GM21390 (cell line): ENCODE results near the gene LPP.
A peak's percentile ranks its signal among the peaks of the same experiment; 100 is the strongest.

Source experiments
- ATAC-seq: cut with Tn5 transposase; IDR thresholded peaks from one replicate; pipeline ENCODE4 v1.9.1; 2021; ENCODE audit not compliant: unreplicated experiment

Gene LPP

GRCh38 chr3:188134856-188135255, 19.1 kb upstream of the LPP start:
- ATAC-seq, result no peak

GRCh38 chr3:188135271-188135670, 18.7 kb upstream of the LPP start:
- no peak for ATAC-seq

- ATAC-seq, result no peak
These were observed 16.9 kb upstream of the LPP start for GRCh38 chr3:188137051-188137450.

DNA sequence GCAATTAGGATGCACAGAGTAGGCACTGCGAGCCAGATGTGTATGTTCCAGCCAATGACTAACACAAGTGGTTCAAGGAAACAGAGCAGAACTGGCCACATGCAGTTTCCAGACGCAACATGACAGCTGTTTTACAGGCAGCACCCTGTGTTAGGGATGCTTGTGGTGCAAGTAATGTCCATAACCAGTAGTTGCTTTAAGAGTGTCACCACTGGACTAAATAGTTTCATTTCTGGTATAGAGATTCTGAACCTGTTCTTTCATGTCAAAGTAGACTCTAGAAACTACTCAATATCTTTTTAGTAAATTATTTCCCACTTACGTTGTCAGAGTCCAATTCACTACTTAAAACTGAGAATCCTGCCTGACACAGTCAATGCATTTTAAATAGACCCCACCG, 14.5 kb upstream of the LPP start:
- ATAC-seq, result no peak

GRCh38 chr3:188146219-188146618, 7.7 kb upstream of the LPP start:
- no peak for ATAC-seq

GRCh38 chr3:188147782-188148181, 6.2 kb upstream of the LPP start:
- no peak for ATAC-seq

DNA sequence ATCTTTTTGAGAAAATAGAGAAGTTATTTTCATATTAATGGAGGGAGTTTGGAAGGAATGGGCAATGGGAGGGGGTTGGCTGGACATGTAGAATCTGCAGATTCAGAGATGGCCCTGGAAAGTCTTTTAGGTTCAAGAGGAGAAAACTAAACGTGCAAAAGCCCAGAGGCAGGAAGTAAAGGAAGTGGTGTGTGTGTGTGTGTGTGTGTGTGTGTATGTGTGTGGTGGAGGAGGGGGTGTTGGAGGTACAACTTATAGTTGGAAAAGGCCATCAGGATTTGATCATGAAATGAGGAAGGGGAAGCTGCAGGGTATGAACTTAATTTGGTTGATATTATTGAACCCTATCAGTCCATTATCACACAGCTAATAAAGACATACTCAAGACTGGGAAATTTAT, 5.6 kb upstream of the LPP start:
- no peak for ATAC-seq

GRCh38 chr3:188149587-188149986, 4.4 kb upstream of the LPP start:
- ATAC-seq, result no peak

- ATAC-seq, result no peak
These were observed 3.0 kb upstream of the LPP start for GRCh38 chr3:188150982-188151381.

- no peak for ATAC-seq
These were observed 2.5 kb upstream of the LPP start for GRCh38 chr3:188151438-188151837.

GRCh38 chr3:188152660-188153436, 1.1 kb upstream of the LPP start:
- no peak for ATAC-seq

DNA sequence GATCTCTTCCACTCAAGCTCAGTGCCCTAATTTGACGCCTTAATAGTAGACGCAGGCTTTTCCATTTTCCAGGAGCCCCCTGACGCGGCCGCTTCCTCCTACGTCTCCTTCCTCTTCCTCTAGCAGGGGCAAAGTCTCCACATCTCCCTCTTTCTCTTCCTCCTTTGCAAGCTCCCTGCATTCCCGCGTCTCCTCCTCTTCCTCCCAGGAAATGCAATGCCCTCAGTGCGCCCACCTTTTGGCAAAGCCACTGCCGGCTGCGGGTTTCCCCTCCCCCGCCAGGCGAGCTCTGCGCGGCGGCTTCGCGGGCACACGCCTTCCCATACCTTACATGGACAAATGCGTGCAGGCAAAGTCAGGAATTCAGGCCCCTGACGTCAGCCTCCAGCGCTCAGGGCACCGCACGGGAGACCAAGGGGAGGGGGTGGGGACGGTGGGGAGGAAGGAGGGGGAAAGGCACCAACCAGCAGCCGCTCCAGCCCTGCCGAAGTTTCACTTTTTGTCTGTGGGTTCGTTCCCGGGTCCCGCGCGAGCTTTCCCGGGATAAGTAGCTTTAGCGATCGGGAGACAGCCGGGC, 432 bp upstream of the LPP start:
- peak; percentile 19 for ATAC-seq

DNA sequence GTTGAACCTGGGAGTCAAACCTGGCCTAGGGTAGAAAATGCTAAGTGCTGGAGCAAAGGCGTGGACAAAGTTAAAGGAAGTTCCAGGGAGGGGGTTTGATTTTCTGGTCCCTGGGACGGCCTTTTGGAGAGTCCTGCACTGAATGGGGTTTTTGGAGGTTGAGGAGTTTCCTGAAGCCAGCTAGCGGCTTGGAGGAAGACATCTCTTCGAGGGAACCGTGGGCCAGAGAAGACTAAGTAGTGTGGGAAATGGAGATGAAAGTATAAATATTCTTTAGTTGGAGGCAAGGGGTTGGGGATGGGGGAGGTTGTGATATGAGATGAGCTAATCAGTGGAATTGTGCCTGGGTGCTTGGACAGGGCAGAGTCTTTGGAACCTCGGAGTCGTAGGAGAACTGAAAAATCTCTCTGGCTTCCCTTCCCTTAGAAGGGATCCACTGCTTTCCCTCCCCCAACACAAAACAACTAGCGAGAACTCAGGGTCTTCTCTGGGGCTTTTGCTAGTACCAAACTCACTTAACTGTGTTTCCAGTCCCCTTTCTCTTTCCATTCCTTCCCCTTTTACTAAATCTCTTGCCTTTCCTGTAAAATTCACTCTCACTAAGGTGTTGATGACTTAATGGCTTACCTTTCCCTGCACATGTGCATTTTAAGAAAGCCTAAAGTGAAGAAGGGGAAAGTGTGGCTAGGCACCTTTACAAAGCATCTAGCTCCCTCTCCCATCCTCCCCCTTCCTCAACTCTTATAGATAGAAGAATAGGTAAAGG, 1.0 kb downstream of the LPP start:
- ATAC-seq, result no peak

- no peak for ATAC-seq
These were observed 2.1 kb downstream of the LPP start for GRCh38 chr3:188156056-188156455.

DNA sequence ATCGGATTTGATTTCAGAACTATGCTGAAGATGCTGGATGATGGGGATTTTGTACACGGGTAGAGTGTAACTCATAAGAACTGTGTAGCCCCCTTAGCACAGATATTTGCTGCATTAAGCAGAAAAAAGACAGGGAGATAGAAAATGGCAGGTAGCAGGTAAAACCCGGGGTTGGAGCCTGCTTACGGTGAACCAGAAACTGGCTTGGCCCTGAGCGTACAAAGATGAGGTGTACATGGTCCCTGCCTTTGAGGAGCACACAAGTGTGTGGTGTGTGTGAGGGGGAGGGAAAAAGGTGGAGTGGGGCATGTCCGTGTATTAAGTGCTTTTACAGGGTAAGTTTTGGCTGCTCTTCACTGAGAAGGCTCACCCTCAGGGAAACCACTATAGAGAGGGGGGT, 3.5 kb downstream of the LPP start:
- ATAC-seq, result no peak

- ATAC-seq, result no peak
These were observed 4.0 kb downstream of the LPP start for GRCh38 chr3:188157971-188158370.

GRCh38 chr3:188158731-188159310, 4.9 kb downstream of the LPP start:
- ATAC-seq, result no peak

GRCh38 chr3:188160751-188161150, 6.8 kb downstream of the LPP start:
- no peak for ATAC-seq

GRCh38 chr3:188164248-188164687, 10.3 kb downstream of the LPP start:
- no peak for ATAC-seq

DNA sequence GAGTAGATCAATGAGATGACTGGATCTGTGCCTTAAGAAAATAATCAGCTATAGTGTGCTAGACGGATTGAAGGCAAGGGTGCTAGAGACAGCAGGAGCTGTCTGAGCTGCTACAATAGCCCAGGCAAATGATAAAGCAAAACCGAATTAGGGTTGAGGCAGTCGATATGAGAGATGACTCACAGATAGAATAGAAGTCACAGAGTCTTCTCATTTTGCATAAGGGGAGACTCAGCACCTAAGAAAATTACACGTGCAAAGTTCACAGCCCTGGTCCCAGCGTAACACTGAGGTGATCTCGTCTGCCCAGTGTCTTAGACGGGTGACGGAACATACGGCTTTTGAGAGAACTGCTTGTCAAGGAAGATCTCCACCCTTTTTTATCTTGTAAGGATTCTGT, 11.6 kb downstream of the LPP start:
- no peak for ATAC-seq

DNA sequence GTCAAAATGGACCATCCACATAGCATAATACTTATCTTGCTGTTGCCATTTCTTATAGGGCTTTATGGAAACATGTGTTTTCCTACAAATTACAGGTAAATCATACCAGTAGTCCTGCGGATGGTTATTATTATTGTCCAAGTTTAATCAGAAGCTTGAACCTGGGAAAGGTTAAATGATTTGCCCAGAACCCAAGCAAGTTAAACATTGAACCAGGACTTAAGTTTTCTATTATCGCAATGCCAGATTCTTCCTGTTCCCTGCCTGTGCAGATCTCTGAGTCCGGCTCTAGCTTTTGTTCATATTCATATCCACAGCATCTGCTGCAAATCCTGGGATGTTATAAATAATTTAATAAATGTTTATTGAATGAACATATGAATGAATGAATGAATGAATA, 12.5 kb downstream of the LPP start:
- ATAC-seq, result no peak

GRCh38 chr3:188168186-188168585, 14.2 kb downstream of the LPP start:
- ATAC-seq, result no peak
